HEK293 (cell line): ENCODE data around the gene SNRPD2.

Source experiments
- BCL11B ChIP-seq: fragments of 450-650 bp; formaldehyde crosslinking; IDR thresholded peaks from 2 replicates; pipeline ENCODE4 v1.5.1; 2016; ENCODE audit warnings: low read depth, missing biosample characterization, missing genetic modification characterization
- EGR2 ChIP-seq: fragments of 450-650 bp; formaldehyde crosslinking; IDR thresholded peaks from 2 replicates; pipeline ENCODE4 v1.5.1; 2016; ENCODE audit warnings: low read depth, missing biosample characterization, missing genetic modification characterization
- FEZF1 ChIP-seq: fragments of 450-650 bp; formaldehyde crosslinking; IDR thresholded peaks from 2 replicates; pipeline ENCODE4 v1.5.1; 2016; ENCODE audit warnings: missing biosample characterization, missing genetic modification characterization
- PATZ1 ChIP-seq: fragments of 450-650 bp; formaldehyde crosslinking; IDR thresholded peaks from 2 replicates; pipeline ENCODE4 v1.5.1; 2016; ENCODE audit warnings: missing biosample characterization, missing genetic modification characterization
- PRDM2 ChIP-seq: fragments of 450-650 bp; formaldehyde crosslinking; IDR thresholded peaks from 2 replicates; pipeline ENCODE4 v1.5.1; 2016; ENCODE audit warnings: missing biosample characterization, missing genetic modification characterization, borderline replicate concordance
- SETDB1 ChIP-seq: IDR thresholded peaks from one replicate; pipeline ENCODE4 v1.6.1; 2017; ENCODE audit warnings: mild to moderate bottlenecking, low read length, moderate library complexity, mixed read lengths; ENCODE audit not compliant: insufficient read length
- YY2 ChIP-seq: fragments of 450-650 bp; formaldehyde crosslinking; IDR thresholded peaks from 2 replicates; pipeline ENCODE4 v1.5.1; 2016; ENCODE audit warnings: missing biosample characterization, missing genetic modification characterization
- ZBTB1 ChIP-seq: fragments of 450-650 bp; formaldehyde crosslinking; IDR thresholded peaks from 2 replicates; pipeline ENCODE4 v1.5.1; 2016; ENCODE audit warnings: missing biosample characterization, missing genetic modification characterization
- ZBTB26 ChIP-seq: fragments of 450-650 bp; formaldehyde crosslinking; optimal IDR thresholded peaks from 2 replicates; pipeline ENCODE3; 2016; ENCODE audit warnings: missing biosample characterization, mild to moderate bottlenecking, missing genetic modification characterization
- ZBTB6 ChIP-seq: fragments of 450-650 bp; formaldehyde crosslinking; IDR thresholded peaks from 2 replicates; pipeline ENCODE4 v1.5.1; 2017; ENCODE audit warnings: missing biosample characterization, missing genetic modification characterization
- ZBTB7A ChIP-seq: fragments of 450-650 bp; formaldehyde crosslinking; IDR thresholded peaks from 2 replicates; pipeline ENCODE4 v1.5.1; 2016; ENCODE audit warnings: low read depth, missing biosample characterization, missing genetic modification characterization
- ZFP3 ChIP-seq: fragments of 450-650 bp; formaldehyde crosslinking; IDR thresholded peaks from 2 replicates; pipeline ENCODE4 v1.5.1; 2016; ENCODE audit warnings: low read depth, missing biosample characterization, missing genetic modification characterization
- ZNF138 ChIP-seq: fragments of 450-650 bp; formaldehyde crosslinking; IDR thresholded peaks from 2 replicates; pipeline ENCODE4 v1.5.1; 2016; ENCODE audit warnings: missing biosample characterization, missing genetic modification characterization, borderline replicate concordance
- ZNF157 ChIP-seq: fragments of 450-650 bp; formaldehyde crosslinking; IDR thresholded peaks from 2 replicates; pipeline ENCODE4 v1.5.1; 2016; ENCODE audit warnings: missing biosample characterization, missing genetic modification characterization
- ZNF18 ChIP-seq: fragments of 450-650 bp; formaldehyde crosslinking; IDR thresholded peaks from 2 replicates; pipeline ENCODE4 v1.5.1; 2016; ENCODE audit warnings: missing biosample characterization, missing genetic modification characterization
- ZNF26 ChIP-seq: fragments of 450-650 bp; formaldehyde crosslinking; IDR thresholded peaks from 2 replicates; pipeline ENCODE4 v1.5.1; 2016; ENCODE audit warnings: missing biosample characterization, missing genetic modification characterization
- ZNF350 ChIP-seq: fragments of 450-650 bp; formaldehyde crosslinking; IDR thresholded peaks from 2 replicates; pipeline ENCODE4 v1.5.0; 2017; ENCODE audit warnings: missing biosample characterization, mild to moderate bottlenecking, missing genetic modification characterization
- ZNF354C ChIP-seq: fragments of 450-650 bp; formaldehyde crosslinking; IDR thresholded peaks from 2 replicates; pipeline ENCODE4 v1.5.1; 2016; ENCODE audit warnings: missing biosample characterization, missing genetic modification characterization, low read depth, borderline replicate concordance
- ZNF404 ChIP-seq: fragments of 450-650 bp; formaldehyde crosslinking; IDR thresholded peaks from 2 replicates; pipeline ENCODE4 v1.5.1; 2017; ENCODE audit warnings: missing biosample characterization, missing genetic modification characterization
- ZNF433 ChIP-seq: fragments of 450-650 bp; formaldehyde crosslinking; IDR thresholded peaks from 2 replicates; pipeline ENCODE4 v1.5.1; 2016; ENCODE audit warnings: missing biosample characterization, missing genetic modification characterization, low read depth
- ZNF600 ChIP-seq: fragments of 450-650 bp; formaldehyde crosslinking; IDR thresholded peaks from 2 replicates; pipeline ENCODE4 v1.5.1; 2016; ENCODE audit warnings: missing biosample characterization, missing genetic modification characterization
- ZNF621 ChIP-seq: fragments of 450-650 bp; formaldehyde crosslinking; IDR thresholded peaks from 2 replicates; pipeline ENCODE4 v1.5.1; 2017; ENCODE audit warnings: missing biosample characterization, missing genetic modification characterization
- ZNF76 ChIP-seq: fragments of 450-650 bp; formaldehyde crosslinking; IDR thresholded peaks from 2 replicates; pipeline ENCODE4; 2016; ENCODE audit warnings: low read depth, missing biosample characterization, missing genetic modification characterization, borderline replicate concordance

The SNRPD2 gene

GRCh38 chr19:45681391-45682015, 10.2 kb downstream of the SNRPD2 start (continued):
- no peak for TF ChIP-seq ZFP3 (tag by site-specific recombination)
- peak; percentile 82 for TF ChIP-seq PATZ1
- no peak for TF ChIP-seq ZNF18
- TF ChIP-seq FEZF1, result no peak
- no peak for TF ChIP-seq ZNF404 (tag by site-specific recombination)
- no peak for TF ChIP-seq ZNF621 (tag by site-specific recombination)
- TF ChIP-seq ZBTB6 (tag by site-specific recombination), result no peak
- TF ChIP-seq ZNF138 (tag by site-specific recombination), result no peak
- TF ChIP-seq ZBTB7A (tag by site-specific recombination), result no peak
- peak; percentile 57 for TF ChIP-seq ZBTB26 (tag by site-specific recombination)
- TF ChIP-seq SETDB1, result no peak
- TF ChIP-seq PRDM2 (tag by site-specific recombination), result no peak
- TF ChIP-seq ZNF26 (tag by site-specific recombination), result no peak
- TF ChIP-seq EGR2 (tag by site-specific recombination), result peak; percentile 50; the same call in 1 of the 2 replicates
- no peak for TF ChIP-seq ZNF433 (tag by site-specific recombination)
- no peak for TF ChIP-seq ZNF76 (tag by site-specific recombination)
- TF ChIP-seq ZNF157 (tag by site-specific recombination), result no peak
- no peak for TF ChIP-seq YY2 (tag by site-specific recombination)
- TF ChIP-seq ZNF350 (tag by site-specific recombination), result no peak
- no peak for TF ChIP-seq ZBTB1 (tag by site-specific recombination)
- TF ChIP-seq BCL11B, result peak; percentile 64
- TF ChIP-seq ZNF354C, result no peak
- TF ChIP-seq ZNF600 (tag by site-specific recombination), result peak; percentile 24
